Mucosa of descending colon (tissue), 3 donors: ENCODE measurements around the gene HPGDS. TPM values are rescaled to one million over a fixed set of nuclear protein-coding genes. Genes with fewer than 3 reads are reported as not detected.

Experiments used
- ATAC-seq: fragments of 200-7000 bp; cut with Tn5 transposase; one replicate; pipeline ENCODE4 v1.9.1; 2020; ENCODE audit warnings: mild to moderate bottlenecking, moderate library complexity
- DNase-seq, 3 donors: peaks; one replicate each; pipeline ENCODE4 v3.0.0-alpha.2; 2020
- H3K36me3 ChIP-seq: fragments of 200-600 bp; one replicate; pipeline ENCODE4 v1.8.0; 2021; ENCODE audit warnings: low read depth, mild to moderate bottlenecking
- H3K4me1 ChIP-seq: fragments of 200-600 bp; one replicate; pipeline ENCODE4 v1.8.0; 2021; ENCODE audit warnings: low read depth, mild to moderate bottlenecking
- H3K4me3 ChIP-seq: fragments of 200-600 bp; one replicate; pipeline ENCODE4 v1.8.0; 2021; ENCODE audit warnings: mild to moderate bottlenecking
- H3K9me3 ChIP-seq: fragments of 200-600 bp; one replicate; pipeline ENCODE4 v1.8.0; 2021; ENCODE audit warnings: mild to moderate bottlenecking
- CTCF ChIP-seq: fragments of 200-600 bp; IDR thresholded peaks from one replicate; pipeline ENCODE4 v1.8.0; 2022; ENCODE audit warnings: antibody characterized with exemption, mild to moderate bottlenecking
- intact Hi-C, 2 donors: fragments of 100-400 bp; cut with DNase I in 1 of 2; cut with micrococcal nuclease in 1 of 2; formaldehyde crosslinking; loops; one replicate each; pipeline versions ENCODE4 v1.11.0 to v1.11.1; 2022; cut with DNase I, micrococcal nuclease
- total RNA-seq, 3 donors: library from RNA; stranded (reverse); fragmentation: NEBNext Ultra II Directional in 2 of 3; extraction: Animal tissue kit (Norgen Biotek cat#: 25700) in 2 of 3; gene quantifications; one replicate each; pipeline versions ENCODE4 v1.2.1 to v1.2.4, GENCODE V29; 2021 to 2023
- donor health status: DM: no; HTN: no; CAD: no; lungs with moderate emphysema.
- donor health status: DM: no; HTN: no; CAD: no.
- donor health status: DM: no; HTN: yes; CAD: no.

Gene HPGDS
- total RNA-seq, 3 donors from 2014 or later, result 1.8 to 6.3 (median 5.4) TPM

- intact Hi-C loops, result no loop called here
These were observed 20.6 kb upstream of the HPGDS start for GRCh38 chr4:94363136-94363655.

GRCh38 chr4:94359838-94360237 lies 17.2 kb upstream of the HPGDS start:
- no peak overlapping the region for H3K4me3 ChIP-seq
- H3K36me3 ChIP-seq, result no peaks in the 10 kb centered on the region
- DNase-seq (no peak), ATAC-seq (no peak)
- no peaks in the 10 kb centered on the region for H3K4me1 ChIP-seq
- TF ChIP-seq CTCF, result no peak
- no peaks in the 10 kb centered on the region for H3K9me3 ChIP-seq
- intact Hi-C loops, result no loop called here

More at GRCh38 chr4:94363136-94363655, 20.6 kb upstream of the HPGDS start:
- Histone ChIP-seq H3K36me3 (no peaks in the 10 kb centered on the region), H3K4me1 (no peaks in the 10 kb centered on the region), H3K9me3 (no peaks in the 10 kb centered on the region), H3K4me3 (no peak overlapping the region)
- no peak for DNase-seq
- no peak for ATAC-seq
- no peak for TF ChIP-seq CTCF

- DNase-seq, result no peak
- ATAC-seq, result no peak
- H3K4me3 ChIP-seq, result no peak overlapping the region
- no peak for TF ChIP-seq CTCF
- no peaks in the 10 kb centered on the region for H3K9me3 ChIP-seq
- no peaks in the 10 kb centered on the region for H3K4me1 ChIP-seq
- intact Hi-C loops, result no loop called here
- no peaks in the 10 kb centered on the region for H3K36me3 ChIP-seq
These were observed 16.6 kb upstream of the HPGDS start for GRCh38 chr4:94359221-94359620.

GRCh38 chr4:94358101-94358500 lies 15.5 kb upstream of the HPGDS start:
- TF ChIP-seq CTCF, result no peak
- Histone ChIP-seq H3K4me3 (no peak overlapping the region), H3K4me1 (no peaks in the 10 kb centered on the region), H3K36me3 (no peaks in the 10 kb centered on the region), H3K9me3 (no peaks in the 10 kb centered on the region)
- DNase-seq, result no peak
- ATAC-seq, result no peak
- intact Hi-C loops, result no loop called here

- intact Hi-C loops, result no loop called here
- no peak for ATAC-seq
- H3K36me3 ChIP-seq, result no peaks in the 10 kb centered on the region
These were observed 15.0 kb upstream of the HPGDS start for GRCh38 chr4:94357624-94358023.

More at GRCh38 chr4:94357624-94358023, 15.0 kb upstream of the HPGDS start:
- no peaks in the 10 kb centered on the region for H3K9me3 ChIP-seq
- no peaks in the 10 kb centered on the region for H3K4me1 ChIP-seq
- TF ChIP-seq CTCF, result no peak
- DNase-seq, result no peak
- no peak overlapping the region for H3K4me3 ChIP-seq
